Thymus (tissue), 11 donors: ENCODE measurements around the gene IQCM. TPM values are rescaled to one million over a fixed set of nuclear protein-coding genes. Genes with fewer than 3 reads are reported as not detected.

ENCODE experiments used
- DNase-seq, 9 donors: peaks; one replicate each; pipeline ENCODE4 v3.0.0-alpha.2; 2013; ENCODE audit warnings: low spot score in 9 of 9, low read depth in 6 of 9, missing footprints in 1 of 9
- H3K27ac ChIP-seq, 2 donors: one replicate each; pipeline ENCODE4 v1.5.1; 2013; ENCODE audit warnings: control low read depth in 1 of 2, low read depth in 1 of 2, low read length in 1 of 2, mild to moderate bottlenecking in 1 of 2, moderate library complexity in 1 of 2
- H3K27me3 ChIP-seq, 2 donors: one replicate each; pipeline ENCODE4 v1.5.1; 2013; ENCODE audit warnings: low read length in 1 of 2; ENCODE audit not compliant: control insufficient read depth in 2 of 2, insufficient read depth in 1 of 2
- H3K36me3 ChIP-seq, 2 donors: one replicate each; pipeline ENCODE4 v1.5.1; 2013; ENCODE audit warnings: low read length in 1 of 2, mild to moderate bottlenecking in 1 of 2, moderate library complexity in 1 of 2; ENCODE audit not compliant: control insufficient read depth in 2 of 2, insufficient read depth in 2 of 2
- H3K4me1 ChIP-seq, 2 donors: one replicate each; pipeline ENCODE4 v1.5.1; 2013; ENCODE audit warnings: low read length in 2 of 2; ENCODE audit not compliant: control insufficient read depth in 2 of 2, insufficient read depth in 2 of 2
- H3K4me3 ChIP-seq, 2 donors: one replicate each; pipeline ENCODE4 v1.5.1; 2013; ENCODE audit warnings: low read length in 2 of 2, control low read depth in 1 of 2, mild to moderate bottlenecking in 1 of 2
- H3K9me3 ChIP-seq, 2 donors: one replicate each; pipeline ENCODE4 v1.5.1; 2013; ENCODE audit warnings: low read length in 1 of 2, mild to moderate bottlenecking in 1 of 2; ENCODE audit not compliant: control insufficient read depth in 2 of 2, insufficient read depth in 1 of 2
- WGBS: extraction: QIAGEN DNeasy Blood & Tissue Kit; methylation state at CpG from one replicate; pipeline ENCODE4 v1.1.7; 2013; 5-methylcytosine and 5-hydroxymethylcytosine counted together
- polyA plus RNA-seq: library from polyadenylated mRNA; stranded (reverse); fragments of 200-250 nt; gene quantifications from one replicate; pipeline ENCODE4 v1.2.3, GENCODE V29; 2013
- total RNA-seq: library from RNA; stranded (reverse); fragments of 120-200 nt; gene quantifications from one replicate; pipeline ENCODE4 v1.2.4, GENCODE V29; 2013
- donor health status: healthy.

Gene IQCM
- total and polyA plus RNA-seq, 2 donors, result 0.02 TPM; not detected in 1

DNA sequence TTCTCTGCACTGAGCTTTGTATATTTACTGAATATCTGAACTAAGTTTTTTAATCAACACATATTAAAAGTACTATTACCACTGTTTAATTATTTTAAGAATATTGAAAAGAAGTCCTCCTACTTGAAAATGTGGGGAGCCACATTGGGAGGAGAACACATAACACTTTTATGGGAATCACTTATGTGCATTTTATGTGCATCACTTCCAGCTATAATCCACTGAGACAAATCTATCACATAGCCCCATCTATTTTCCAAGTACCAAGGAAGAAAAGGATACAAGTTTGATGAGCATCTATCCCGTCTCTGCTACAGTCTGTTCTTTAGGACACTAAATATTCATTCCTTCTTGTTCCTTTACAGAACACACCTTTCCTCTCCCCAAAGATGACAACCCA, 87.2 kb downstream of the IQCM start:
- H3K9me3 ChIP-seq, result no peaks in the 10 kb centered on the region
- no peaks in the 10 kb centered on the region for H3K36me3 ChIP-seq
- H3K27ac ChIP-seq, result no peak overlapping the region
- WGBS, result 93% methylated on average over 1 of the region's 1 CpG
- H3K27me3 ChIP-seq, result no peaks in the 10 kb centered on the region
- no peak overlapping the region for H3K4me3 ChIP-seq
- no peaks in the 10 kb centered on the region for H3K4me1 ChIP-seq
- no peak for DNase-seq

DNA sequence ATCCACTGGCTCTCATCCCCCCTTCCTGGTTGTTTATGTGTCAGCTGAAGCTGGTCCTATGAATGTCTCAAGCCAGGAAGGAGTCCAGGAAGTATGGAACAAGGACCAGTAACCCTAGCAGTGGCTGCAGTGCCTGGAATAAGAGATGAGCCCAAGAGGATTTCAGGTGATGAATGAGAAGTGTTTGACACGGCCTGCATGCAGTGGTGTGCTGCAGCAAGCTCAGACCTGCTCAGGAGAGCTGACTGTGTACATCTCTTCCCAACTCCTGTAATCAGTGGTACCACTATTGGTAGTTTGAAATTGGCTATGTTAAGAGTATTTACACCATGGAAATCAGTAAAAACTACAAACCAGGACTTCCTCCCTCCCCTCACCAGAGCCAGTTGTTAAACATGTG, 88.0 kb downstream of the IQCM start:
- H3K4me3 ChIP-seq, result no peak overlapping the region
- no peak overlapping the region for H3K27ac ChIP-seq
- no peaks in the 10 kb centered on the region for H3K4me1 ChIP-seq
- no peak for DNase-seq
- H3K9me3 ChIP-seq, result no peaks in the 10 kb centered on the region
- no peaks in the 10 kb centered on the region for H3K27me3 ChIP-seq
- 45% methylated on average over 1 of the region's 1 CpG for WGBS
- H3K36me3 ChIP-seq, result no peaks in the 10 kb centered on the region

DNA sequence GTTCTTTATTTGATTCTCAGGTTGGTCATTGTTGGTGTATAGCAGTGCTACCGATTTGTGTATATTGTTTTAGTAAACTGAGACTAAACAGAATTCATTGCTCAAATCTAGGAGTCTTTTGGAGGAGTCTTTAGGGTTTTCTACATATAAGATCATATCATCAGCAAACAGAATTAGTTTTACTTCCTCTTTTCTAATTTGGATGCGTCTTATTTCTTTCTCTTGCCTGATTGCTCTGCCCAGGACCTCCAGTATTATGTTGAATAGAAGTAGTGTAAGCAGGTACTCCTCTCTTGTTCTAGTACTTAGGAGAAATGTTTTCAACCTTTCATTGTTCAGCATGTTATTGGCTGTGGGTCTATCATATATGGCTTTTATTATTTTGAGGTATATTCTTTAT, 92.6 kb downstream of the IQCM start:
- no peak for DNase-seq
- H3K27ac ChIP-seq, result no peak overlapping the region
- WGBS, result 65% methylated on average over 2 of the region's 2 CpGs
- H3K9me3 ChIP-seq, result no peaks in the 10 kb centered on the region
- no peaks in the 10 kb centered on the region for H3K27me3 ChIP-seq
- no peaks in the 10 kb centered on the region for H3K36me3 ChIP-seq
- no peaks in the 10 kb centered on the region for H3K4me1 ChIP-seq
- H3K4me3 ChIP-seq, result no peak overlapping the region

DNA sequence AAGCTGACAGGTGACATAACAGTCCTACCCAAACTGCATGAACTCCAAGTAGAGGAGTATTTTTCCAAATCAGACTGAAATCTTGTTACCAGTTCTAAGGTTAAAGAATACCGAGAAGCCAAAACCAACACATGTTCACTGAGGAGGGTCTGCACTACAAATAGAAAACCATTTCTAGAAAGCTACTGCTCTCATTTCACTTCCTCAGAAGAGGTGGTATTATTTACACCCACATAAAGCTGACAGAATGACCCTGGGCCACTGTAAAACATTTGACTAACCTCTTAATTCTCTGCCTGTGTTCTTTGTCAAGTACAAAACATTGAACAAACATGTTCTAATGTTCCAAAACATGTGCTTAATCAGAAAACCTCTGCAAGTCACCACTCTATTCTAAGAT, 95.8 kb downstream of the IQCM start:
- no peak overlapping the region for H3K27ac ChIP-seq
- H3K4me3 ChIP-seq, result no peak overlapping the region
- no peaks in the 10 kb centered on the region for H3K36me3 ChIP-seq
- 88% methylated on average over 1 of the region's 1 CpG for WGBS
- peaks cover 0 to 16% of the 10 kb centered on the region in 2 donors for H3K9me3 ChIP-seq
- H3K27me3 ChIP-seq, result no peaks in the 10 kb centered on the region
- no peaks in the 10 kb centered on the region for H3K4me1 ChIP-seq
- DNase-seq, result no peak

DNA sequence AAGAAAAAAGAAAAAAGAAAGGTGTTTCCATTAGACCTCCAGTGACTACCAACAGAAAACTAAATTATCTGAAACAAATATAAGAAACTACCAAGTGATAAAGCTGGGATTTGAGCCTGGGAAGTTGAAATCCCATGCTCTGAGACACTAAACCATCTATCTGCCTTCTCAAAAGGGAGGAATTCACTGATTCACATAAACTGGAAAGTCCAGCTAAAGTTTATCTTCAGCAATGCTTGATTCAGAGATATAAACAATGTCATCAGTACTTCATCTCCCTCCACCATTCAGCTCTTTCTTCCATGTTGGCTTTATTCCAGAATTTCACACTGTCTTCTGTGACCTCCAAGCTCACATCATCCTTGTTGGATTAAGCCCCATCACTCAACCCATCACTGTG, 96.3 kb downstream of the IQCM start:
- peaks cover 0 to 16% of the 10 kb centered on the region in 2 donors for H3K9me3 ChIP-seq
- H3K27ac ChIP-seq, result no peak overlapping the region
- H3K27me3 ChIP-seq, result no peaks in the 10 kb centered on the region
- H3K4me1 ChIP-seq, result no peaks in the 10 kb centered on the region
- DNase-seq, result no peak
- H3K4me3 ChIP-seq, result no peak overlapping the region
- H3K36me3 ChIP-seq, result no peaks in the 10 kb centered on the region

DNA sequence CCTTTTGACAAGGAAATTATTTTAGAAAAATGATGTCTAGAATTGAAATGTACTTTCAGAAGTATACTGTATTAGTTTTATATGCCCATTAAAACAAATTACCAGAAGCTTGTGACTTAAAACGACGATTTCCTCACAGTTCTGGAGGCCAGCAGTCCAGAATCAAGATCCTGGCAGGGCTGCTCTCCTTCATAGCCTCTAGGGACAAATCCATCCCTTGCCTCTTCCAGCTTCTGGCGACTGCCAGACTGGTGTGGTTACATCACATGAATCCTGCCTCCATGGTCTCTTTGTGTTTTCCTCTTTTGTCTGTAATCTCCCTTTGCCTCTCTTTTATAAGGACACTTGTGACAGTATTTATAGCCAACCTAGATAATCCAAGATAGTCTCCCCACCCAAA, 97.1 kb downstream of the IQCM start:
- no peak for DNase-seq
- 93% methylated on average over 3 of the region's 3 CpGs for WGBS
- H3K9me3 ChIP-seq, result peaks cover 0 to 16% of the 10 kb centered on the region in 2 donors
- H3K27ac ChIP-seq, result no peak overlapping the region
- H3K4me3 ChIP-seq, result no peak overlapping the region
- no peaks in the 10 kb centered on the region for H3K36me3 ChIP-seq
- no peaks in the 10 kb centered on the region for H3K27me3 ChIP-seq
- no peaks in the 10 kb centered on the region for H3K4me1 ChIP-seq

- WGBS, result 88% methylated on average over 1 of the region's 1 CpG
Observed at GRCh38 chr4:149716728-149717127, 98.9 kb downstream of the IQCM start.

GRCh38 chr4:149715822-149716585, 99.6 kb downstream of the IQCM start:
- WGBS, result 93% methylated on average over 14 of the region's 14 CpGs
- no peak for DNase-seq

More at GRCh38 chr4:149716728-149717127, 98.9 kb downstream of the IQCM start:
- H3K27me3 ChIP-seq, result no peaks in the 10 kb centered on the region
- DNase-seq, result no peak
- H3K36me3 ChIP-seq, result no peaks in the 10 kb centered on the region
- no peak overlapping the region for H3K4me3 ChIP-seq
- H3K27ac ChIP-seq, result no peak overlapping the region
- no peaks in the 10 kb centered on the region for H3K4me1 ChIP-seq
- peaks cover 0 to 16% of the 10 kb centered on the region in 2 donors for H3K9me3 ChIP-seq

DNA sequence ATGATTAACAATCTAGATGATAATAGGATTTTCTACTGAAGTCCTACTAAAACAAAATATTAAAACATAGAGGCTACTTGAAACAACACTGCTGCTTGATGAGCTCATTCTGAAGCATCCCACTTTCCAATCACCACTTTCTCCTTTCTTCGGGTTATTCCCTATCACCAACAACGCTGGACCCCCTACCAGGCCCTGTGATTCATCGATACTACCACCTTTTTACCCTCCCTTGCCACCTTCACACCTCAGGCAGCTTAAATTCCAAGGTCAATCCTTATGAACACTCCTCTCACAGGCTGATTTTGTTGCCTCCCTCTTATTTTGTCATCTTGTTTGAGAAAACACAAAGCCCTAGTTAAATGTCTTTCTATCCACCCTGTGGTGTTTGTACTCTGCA, 102.6 kb downstream of the IQCM start:
- H3K36me3 ChIP-seq, result no peaks in the 10 kb centered on the region
- H3K9me3 ChIP-seq, result peaks cover 0 to 16% of the 10 kb centered on the region in 2 donors
- no peaks in the 10 kb centered on the region for H3K4me1 ChIP-seq
- no peak overlapping the region for H3K27ac ChIP-seq
- DNase-seq, result no peak
- 74% methylated on average over 3 of the region's 3 CpGs for WGBS
- H3K27me3 ChIP-seq, result no peaks in the 10 kb centered on the region
- H3K4me3 ChIP-seq, result no peak overlapping the region

More at GRCh38 chr4:149715822-149716585, 99.6 kb downstream of the IQCM start:
- Histone ChIP-seq H3K4me3 (no peak overlapping the region), H3K36me3 (no peaks in the 10 kb centered on the region), H3K27ac (no peak overlapping the region), H3K27me3 (no peaks in the 10 kb centered on the region), H3K9me3 (peaks cover 0 to 16% of the 10 kb centered on the region in 2 donors), H3K4me1 (no peaks in the 10 kb centered on the region)
